Endothelial cell of umbilical vein (primary cell): ENCODE measurements around the gene GLP1R. TPM values are rescaled to one million over a fixed set of nuclear protein-coding genes. Genes with fewer than 3 reads are reported as not detected.

Experiments used
- BruUV-seq: library from RNA; stranded (reverse); fragments of 400-500 nt; replicated peaks from 2 replicates; lab custom pipeline; 2021; lab: Mats Ljungman, UMichigan
- CTCF ChIA-PET: fragments of 300-600, 350-600 bp; sonication (Branson Sonifier 250); formaldehyde crosslinking; loops from one replicate; lab custom pipeline; 2021; ENCODE audit warnings: antibody characterized with exemption, inconsistent platforms; lab: Charles Lee
- POLR2A ChIA-PET: fragments of 300-600, 350-600 bp; sonication (Branson Sonifier 250); formaldehyde crosslinking; loops from one replicate; lab custom pipeline; 2021; ENCODE audit warnings: antibody characterized with exemption, inconsistent platforms; lab: Charles Lee
- DNase-seq: peaks from one replicate; pipeline ENCODE4 v3.0.0-alpha.2; 2011; ENCODE audit warnings: low read depth, low spot score
- FAIRE-seq: peaks from 2 replicates; lab custom pipeline; 2011; peaks lifted over from hg19 to GRCh38; lab: Jason Lieb, UNC
- H2AFZ ChIP-seq: 2 replicates; pipeline ENCODE4 v1.6.0; 2012; ENCODE audit warnings: low read depth, low read length, control low read depth, inconsistent platforms
- H3K27ac ChIP-seq: 2 replicates; pipeline ENCODE4 v1.5.1; 2011; ENCODE audit warnings: low read depth, mild to moderate bottlenecking, control low read depth, low read length, moderate library complexity; ENCODE audit not compliant: insufficient read depth
- H3K27me3 ChIP-seq, 2 experiments: 2 replicates each; pipeline versions ENCODE4 v1.6.0 to v1.6.1; 2011; ENCODE audit warnings: low read length in 2 of 2, mixed read lengths in 1 of 2; ENCODE audit not compliant: control insufficient read depth in 2 of 2, insufficient read depth in 2 of 2
- H3K36me3 ChIP-seq, 2 experiments: 2 replicates in 1 of 2; 3 replicates in 1 of 2; pipeline ENCODE4 v1.5.1; 2011; ENCODE audit warnings: low read length in 2 of 2, mild to moderate bottlenecking in 1 of 2, moderate library complexity in 1 of 2; ENCODE audit not compliant: control insufficient read depth in 2 of 2, insufficient read depth in 2 of 2; ENCODE audit errors: extremely low read depth in 1 of 2
- H3K4me1 ChIP-seq: 3 replicates; pipeline ENCODE4 v1.5.1; 2011; ENCODE audit warnings: mild to moderate bottlenecking, low read length; ENCODE audit not compliant: control insufficient read depth, insufficient read depth; ENCODE audit errors: extremely low read depth
- H3K4me2 ChIP-seq: 2 replicates; pipeline ENCODE4 v1.6.1; 2011; ENCODE audit warnings: low read length, control low read depth, mixed read lengths; ENCODE audit not compliant: insufficient read depth
- H3K4me3 ChIP-seq, 3 experiments: fragments of 200-600 bp in 1 of 3; sonication (generic), shearing (Covaris generic) in 1 of 3; replicated peaks in 1 of 3; 2 replicates each; pipeline ENCODE4 v1.5.1; 2011 to 2016; ENCODE audit warnings: control low read depth in 3 of 3, low read length in 3 of 3, mild to moderate bottlenecking in 2 of 3, inconsistent platforms in 1 of 3, low read depth in 1 of 3, moderate library complexity in 1 of 3; ENCODE audit not compliant: insufficient read depth in 1 of 3
- H3K79me2 ChIP-seq: 2 replicates; pipeline ENCODE4 v1.6.0; 2012; ENCODE audit warnings: low read length, inconsistent platforms; ENCODE audit not compliant: control insufficient read depth, insufficient read depth
- H3K9ac ChIP-seq: replicated peaks from 2 replicates; pipeline ENCODE3; 2011; ENCODE audit warnings: low read length, control low read depth; ENCODE audit not compliant: insufficient read depth; ENCODE audit errors: extremely low read depth
- H3K9me1 ChIP-seq: replicated peaks from 3 replicates; pipeline ENCODE4 v1.6.0; 2011; ENCODE audit warnings: mild to moderate bottlenecking, low read length; ENCODE audit not compliant: control insufficient read depth, insufficient read depth; ENCODE audit errors: extremely low read depth
- H3K9me3 ChIP-seq: replicated peaks from 2 replicates; pipeline ENCODE4 v1.5.1; 2012; ENCODE audit warnings: low read length, inconsistent platforms; ENCODE audit not compliant: control insufficient read depth, insufficient read depth
- H4K20me1 ChIP-seq: replicated peaks from 2 replicates; pipeline ENCODE3; 2011; ENCODE audit warnings: mild to moderate bottlenecking, low read length; ENCODE audit not compliant: control insufficient read depth, insufficient read depth; ENCODE audit errors: extremely low read depth
- CTCF ChIP-seq, 2 donors: IDR thresholded peaks; 1 replicate in 1 of 2; 2 replicates in 1 of 2; pipeline ENCODE4 v1.5.1; 2011; ENCODE audit warnings: low read length in 2 of 2, mild to moderate bottlenecking in 2 of 2, moderate library complexity in 2 of 2, control low read depth in 1 of 2, inconsistent platforms in 1 of 2, low read depth in 1 of 2; ENCODE audit not compliant: insufficient read depth in 1 of 2; ENCODE audit errors: extremely low read depth in 1 of 2
- EZH2 ChIP-seq: IDR thresholded peaks from 2 replicates; pipeline ENCODE4 v1.6.1; 2012; ENCODE audit warnings: borderline replicate concordance, low read depth, mild to moderate bottlenecking, moderate library complexity, low read length, inconsistent platforms; ENCODE audit not compliant: severe bottlenecking
- FOS ChIP-seq: IDR thresholded peaks from 2 replicates; pipeline ENCODE4 v1.6.1; 2011; ENCODE audit warnings: mild to moderate bottlenecking, low read length, moderate library complexity, borderline replicate concordance; ENCODE audit not compliant: insufficient read depth
- GATA2 ChIP-seq: IDR thresholded peaks from 2 replicates; pipeline ENCODE4 v1.7.0; 2011; ENCODE audit warnings: low read depth, mild to moderate bottlenecking, moderate library complexity, mixed read lengths, low read length; ENCODE audit not compliant: insufficient read length, insufficient read depth
- JUN ChIP-seq: IDR thresholded peaks from 2 replicates; pipeline ENCODE4 v1.6.1; 2011; ENCODE audit warnings: borderline replicate concordance, low read depth; ENCODE audit not compliant: insufficient read length, insufficient read depth
- MAX ChIP-seq: IDR thresholded peaks from 2 replicates; pipeline ENCODE4 v1.6.1; 2011; ENCODE audit not compliant: insufficient read depth, insufficient read length
- MYC ChIP-seq: IDR thresholded peaks from one replicate; pipeline ENCODE4 v1.6.1; 2011; ENCODE audit warnings: mild to moderate bottlenecking, low read depth, low read length
- POLR2A ChIP-seq: IDR thresholded peaks from 2 replicates; pipeline ENCODE4 v1.6.1; 2012; ENCODE audit warnings: low read depth, mild to moderate bottlenecking, control low read depth, low read length
- POLR2AphosphoS5 ChIP-seq: IDR thresholded peaks from 2 replicates; pipeline ENCODE4 v1.6.1; 2012; ENCODE audit warnings: low read depth, mild to moderate bottlenecking, control low read depth, low read length, moderate library complexity; ENCODE audit not compliant: insufficient read depth
- dilution Hi-C: fragments of 300-500 bp; cut with MboI; formaldehyde crosslinking; loops from one replicate; pipeline ENCODE4 v1.15.0; 2019; ENCODE audit warnings: low sequenced_read_pairs; ENCODE audit not compliant: extremely low pct_ligation_motif_present
- intact Hi-C: fragments of 100-400 bp; cut with micrococcal nuclease; formaldehyde crosslinking; loops from one replicate; pipeline ENCODE4 v1.10.0; 2022
- polyA plus RNA-seq, 4 experiments: library from polyadenylated mRNA; depleted of rRNA in 3 of 4; stranded (reverse) in 3 of 4; unstranded in 1 of 4; fragments of >200 nt; gene quantifications; 2 replicates each; pipeline versions ENCODE4 v1.2.1 to v1.2.3, GENCODE V29; 2011 to 2012; ENCODE audit warnings: missing spikeins in 1 of 4
- total RNA-seq: library from RNA; stranded (reverse); gene quantifications from 2 replicates; pipeline ENCODE4 v1.2.3, GENCODE V29; 2021

GLP1R gene
- total and polyA plus RNA-seq, 2 donors (not counting 3 experiments of a cell fraction or from before 2014, with no cell fraction given), result not detected

- Histone ChIP-seq H3K9ac (no peak overlapping the region), H3K36me3 (no peaks in the 10 kb centered on the region), H3K4me3 (no peak overlapping the region), H3K9me1 (no peaks in the 10 kb centered on the region), H4K20me1 (no peaks in the 10 kb centered on the region), H3K79me2 (no peaks in the 10 kb centered on the region), H3K4me2 (no peak overlapping the region), H3K27me3 (peaks cover 5 to 14% of the 10 kb centered on the region in 2 experiments), H3K27ac (no peak overlapping the region), H2AFZ (no peak overlapping the region), H3K9me3 (no peaks in the 10 kb centered on the region), H3K4me1 (no peaks in the 10 kb centered on the region)
- no peak for DNase-seq
- intact Hi-C loops, result no loop called here
- FAIRE-seq, result no peak
- ChIA-PET CTCF (interaction anchor here (1.0 to 1.3 kb wide), 2 partner anchors 12 to 21 kb away, joined by 3 to 5 read pairs; no protein-coding TSS in a partner anchor), POLR2A (no interaction called here)
- no TSS peak for BruUV-seq
- TF ChIP-seq CTCF (IDR thresholded peaks at IDR 0.05; ENCODE audit: extremely low read depth in 1 of 2, insufficient read depth in 1 of 2, low read depth in 1 of 2, low read length in 2 of 2) (no peak), POLR2A (no peak), GATA2 (no peak)
- dilution Hi-C loops, result no loop called here
Measured at GRCh38 chr6:39008737-39009136, 39.8 kb upstream of the GLP1R start.

- Histone ChIP-seq H3K9me3 (no peaks in the 10 kb centered on the region), H3K36me3 (no peaks in the 10 kb centered on the region), H4K20me1 (no peaks in the 10 kb centered on the region), H3K4me3 (no peak overlapping the region), H3K9ac (no peak overlapping the region), H3K79me2 (no peaks in the 10 kb centered on the region), H3K27me3 (peaks cover 5 to 11% of the 10 kb centered on the region in 2 experiments), H3K4me1 (no peaks in the 10 kb centered on the region), H2AFZ (no peak overlapping the region), H3K27ac (no peak overlapping the region), H3K4me2 (no peak overlapping the region), H3K9me1 (no peaks in the 10 kb centered on the region)
- ChIA-PET CTCF (interaction anchor here (1.3 kb wide), 1 partner anchor 12 kb away, joined by 8 read pairs; no protein-coding TSS in a partner anchor), POLR2A (no interaction called here)
- dilution Hi-C loops, result no loop called here
- FAIRE-seq, result no peak
- intact Hi-C loops, result no loop called here
- no peak for DNase-seq
- no TSS peak for BruUV-seq
- no peak for TF ChIP-seq MYC
- no peak for TF ChIP-seq POLR2AphosphoS5
- no peak for TF ChIP-seq FOS
- no peak for TF ChIP-seq GATA2
- no peak for TF ChIP-seq JUN
- no peak for TF ChIP-seq MAX
- no peak for TF ChIP-seq CTCF (IDR thresholded peaks at IDR 0.05; ENCODE audit: extremely low read depth in 1 of 2, insufficient read depth in 1 of 2, low read depth in 1 of 2, low read length in 2 of 2)
- TF ChIP-seq POLR2A, result no peak
- TF ChIP-seq EZH2, result no peak
Measured at GRCh38 chr6:39009476-39009875, 39.1 kb upstream of the GLP1R start.
